Measurements from ENCODE around the gene SNAP25.

GRCh38 chr20:10171864-10172751, 46.5 kb upstream of the SNAP25 start:
- TF ChIP-seq EP300 (IDR thresholded peaks at IDR 0.05) (no peak), POLR2AphosphoS5 (IDR thresholded peaks at IDR 0.05) (no peak)
- TF ChIP-seq, protein P1, sequence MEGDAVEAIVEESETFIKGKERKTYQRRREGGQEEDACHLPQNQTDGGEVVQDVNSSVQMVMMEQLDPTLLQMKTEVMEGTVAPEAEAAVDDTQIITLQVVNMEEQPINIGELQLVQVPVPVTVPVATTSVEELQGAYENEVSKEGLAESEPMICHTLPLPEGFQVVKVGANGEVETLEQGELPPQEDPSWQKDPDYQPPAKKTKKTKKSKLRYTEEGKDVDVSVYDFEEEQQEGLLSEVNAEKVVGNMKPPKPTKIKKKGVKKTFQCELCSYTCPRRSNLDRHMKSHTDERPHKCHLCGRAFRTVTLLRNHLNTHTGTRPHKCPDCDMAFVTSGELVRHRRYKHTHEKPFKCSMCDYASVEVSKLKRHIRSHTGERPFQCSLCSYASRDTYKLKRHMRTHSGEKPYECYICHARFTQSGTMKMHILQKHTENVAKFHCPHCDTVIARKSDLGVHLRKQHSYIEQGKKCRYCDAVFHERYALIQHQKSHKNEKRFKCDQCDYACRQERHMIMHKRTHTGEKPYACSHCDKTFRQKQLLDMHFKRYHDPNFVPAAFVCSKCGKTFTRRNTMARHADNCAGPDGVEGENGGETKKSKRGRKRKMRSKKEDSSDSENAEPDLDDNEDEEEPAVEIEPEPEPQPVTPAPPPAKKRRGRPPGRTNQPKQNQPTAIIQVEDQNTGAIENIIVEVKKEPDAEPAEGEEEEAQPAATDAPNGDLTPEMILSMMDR (IDR thresholded peaks at IDR 0.05) = no peak

Data from esophagus muscularis mucosa (tissue), 4 donors.